MM.1S (cell line): ENCODE results near the gene TMEM184B.

Experiments used
- CTCF ChIP-seq: fragments of 300-600 bp; sonication (generic); IDR thresholded peaks from 2 replicates; pipeline ENCODE4 v1.5.1; 2016; ENCODE audit warnings: antibody characterized with exemption, low read length, mixed read lengths
- EZH2 ChIP-seq: fragments of 300-600 bp; sonication (generic); optimal IDR thresholded peaks from 2 replicates; pipeline ENCODE3; 2017; ENCODE audit warnings: low read depth, mild to moderate bottlenecking, antibody characterized with exemption, low read length, mixed read lengths

- TF ChIP-seq CTCF (no peak), EZH2 (no peak)
These were observed 41.9 kb downstream of the TMEM184B start for GRCh38 chr22:38230916-38231315.
